ENCODE data around the gene LHX4. TPM values are rescaled to one million over a fixed set of nuclear protein-coding genes. Genes with fewer than 3 reads are reported as not detected.

The LHX4 gene
- total and polyA plus RNA-seq, 2 donors from 2014 or later = 0.37 TPM; not detected in 1

DNA sequence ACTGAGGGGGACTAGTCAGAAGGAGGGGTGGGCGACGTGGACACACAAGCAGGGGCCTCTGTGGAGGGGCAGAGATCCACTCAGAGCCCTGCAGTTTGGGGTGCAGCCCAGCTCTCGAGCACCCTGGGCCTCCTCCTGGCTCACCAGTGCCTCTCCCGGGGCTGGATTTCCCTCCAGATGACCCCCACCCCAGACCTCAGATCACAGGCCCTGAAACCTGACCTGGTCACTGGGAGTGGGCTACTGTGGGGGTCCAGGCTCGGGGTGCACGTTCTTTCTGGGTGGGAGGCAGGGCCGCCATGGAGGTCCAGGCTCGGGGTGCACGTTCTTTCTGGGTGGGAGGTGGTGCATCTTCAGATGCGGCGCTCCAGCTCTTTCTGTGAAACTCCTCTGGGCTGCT is 10.3 kb upstream of the LHX4 start:
- Histone ChIP-seq H3K27me3 (ENCODE audit: control insufficient read depth, insufficient read depth, low read length) (peaks cover 11% of the 10 kb centered on the region), H3K4me1 (ENCODE audit: control insufficient read depth in 2 of 3, insufficient read depth in 2 of 3, low read depth in 1 of 3, low read length in 3 of 3) (no peaks in the 10 kb centered on the region), H3K4me3 (ENCODE audit: low read length in 3 of 3) (no peak overlapping the region), H3K27ac (ENCODE audit: low read depth in 2 of 2, low read length in 2 of 2) (no peak overlapping the region), H3K36me3 (ENCODE audit: control insufficient read depth in 2 of 3, insufficient read depth in 3 of 3, low read length in 3 of 3) (no peaks in the 10 kb centered on the region), H3K9me3 (ENCODE audit: control insufficient read depth in 2 of 3, insufficient read depth in 1 of 3, low read length in 3 of 3) (no peaks in the 10 kb centered on the region), H3K9ac (ENCODE audit: low read length in 3 of 3) (no peak overlapping the region)
- TF ChIP-seq, protein P1, sequence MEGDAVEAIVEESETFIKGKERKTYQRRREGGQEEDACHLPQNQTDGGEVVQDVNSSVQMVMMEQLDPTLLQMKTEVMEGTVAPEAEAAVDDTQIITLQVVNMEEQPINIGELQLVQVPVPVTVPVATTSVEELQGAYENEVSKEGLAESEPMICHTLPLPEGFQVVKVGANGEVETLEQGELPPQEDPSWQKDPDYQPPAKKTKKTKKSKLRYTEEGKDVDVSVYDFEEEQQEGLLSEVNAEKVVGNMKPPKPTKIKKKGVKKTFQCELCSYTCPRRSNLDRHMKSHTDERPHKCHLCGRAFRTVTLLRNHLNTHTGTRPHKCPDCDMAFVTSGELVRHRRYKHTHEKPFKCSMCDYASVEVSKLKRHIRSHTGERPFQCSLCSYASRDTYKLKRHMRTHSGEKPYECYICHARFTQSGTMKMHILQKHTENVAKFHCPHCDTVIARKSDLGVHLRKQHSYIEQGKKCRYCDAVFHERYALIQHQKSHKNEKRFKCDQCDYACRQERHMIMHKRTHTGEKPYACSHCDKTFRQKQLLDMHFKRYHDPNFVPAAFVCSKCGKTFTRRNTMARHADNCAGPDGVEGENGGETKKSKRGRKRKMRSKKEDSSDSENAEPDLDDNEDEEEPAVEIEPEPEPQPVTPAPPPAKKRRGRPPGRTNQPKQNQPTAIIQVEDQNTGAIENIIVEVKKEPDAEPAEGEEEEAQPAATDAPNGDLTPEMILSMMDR (IDR thresholded peaks at IDR 0.05; ENCODE audit: borderline replicate concordance, extremely low read depth, insufficient read depth) = no peak
- DNase-seq (no peak), FAIRE-seq (no peak)
- intact Hi-C loops (cut with DNase I) = no loop called here

DNA sequence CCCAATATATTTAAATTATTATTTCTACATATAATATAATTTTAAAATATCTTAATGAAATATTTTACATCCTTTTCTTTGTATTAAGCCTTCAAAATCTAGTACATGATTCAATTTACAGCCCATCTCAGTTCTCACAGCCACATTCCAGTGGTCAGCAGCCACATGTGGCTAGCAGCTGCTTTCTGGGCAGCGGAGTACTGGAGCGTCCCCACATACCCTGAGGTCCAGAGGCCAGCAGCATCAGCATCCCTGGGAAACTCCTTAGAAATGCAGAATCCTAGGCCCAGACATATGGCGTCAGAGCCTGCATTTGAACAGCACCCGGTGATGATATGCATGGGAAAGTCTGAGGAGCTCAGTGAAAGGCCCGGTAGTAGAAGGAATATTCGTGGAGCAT is 8.6 kb upstream of the LHX4 start:
- FAIRE-seq (no peak), DNase-seq (no peak)
- Histone ChIP-seq H3K9me3 (ENCODE audit: control insufficient read depth in 2 of 3, insufficient read depth in 1 of 3, low read length in 3 of 3) (no peaks in the 10 kb centered on the region), H3K4me1 (ENCODE audit: control insufficient read depth in 2 of 3, insufficient read depth in 2 of 3, low read depth in 1 of 3, low read length in 3 of 3) (no peaks in the 10 kb centered on the region), H3K4me3 (ENCODE audit: low read length in 3 of 3) (no peak overlapping the region), H3K27me3 (ENCODE audit: control insufficient read depth, insufficient read depth, low read length) (peaks cover 21% of the 10 kb centered on the region), H3K36me3 (ENCODE audit: control insufficient read depth in 2 of 3, insufficient read depth in 3 of 3, low read length in 3 of 3) (no peaks in the 10 kb centered on the region), H3K9ac (ENCODE audit: low read length in 3 of 3) (no peak overlapping the region), H3K27ac (ENCODE audit: low read depth in 2 of 2, low read length in 2 of 2) (no peak overlapping the region)
- intact Hi-C loops (cut with DNase I) = no loop called here
- TF ChIP-seq, protein P1 (IDR thresholded peaks at IDR 0.05; ENCODE audit: borderline replicate concordance, extremely low read depth, insufficient read depth) = no peak

DNA sequence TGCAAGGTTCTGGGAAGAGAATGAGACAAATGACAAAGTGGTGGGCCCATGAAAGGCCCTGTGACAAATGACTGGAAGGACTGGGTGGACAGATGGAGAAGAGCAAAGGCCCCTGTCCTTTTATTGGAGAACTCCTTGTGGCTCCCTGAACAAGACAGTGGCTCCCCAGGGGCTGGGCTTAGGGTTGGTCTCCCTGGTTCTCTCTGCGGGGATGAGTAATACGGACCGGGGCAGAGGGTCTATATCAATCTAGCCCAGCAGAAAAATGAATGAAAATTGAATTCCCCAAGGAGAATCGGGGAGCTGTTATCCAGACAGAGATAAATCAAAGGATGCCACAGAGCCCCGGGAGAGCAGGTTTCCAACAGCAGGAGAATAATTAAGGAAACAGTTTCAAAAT is 5.2 kb upstream of the LHX4 start:
- intact Hi-C loops (cut with DNase I) = no loop called here
- FAIRE-seq (no peak), DNase-seq (no peak)
- no peaks in the 10 kb centered on the region for H3K9me3 ChIP-seq (ENCODE audit: control insufficient read depth in 2 of 3, insufficient read depth in 1 of 3, low read length in 3 of 3)
- no peak overlapping the region for H3K27ac ChIP-seq (ENCODE audit: low read depth in 2 of 2, low read length in 2 of 2)
- H3K27me3 ChIP-seq (ENCODE audit: control insufficient read depth, insufficient read depth, low read length) = peaks cover 45% of the 10 kb centered on the region
- no peak overlapping the region for H3K4me3 ChIP-seq (ENCODE audit: low read length in 3 of 3)
- H3K36me3 ChIP-seq (ENCODE audit: control insufficient read depth in 2 of 3, insufficient read depth in 3 of 3, low read length in 3 of 3) = no peaks in the 10 kb centered on the region
- peaks cover 0 to 8% (median 0%) of the 10 kb centered on the region in 3 donors for H3K4me1 ChIP-seq (ENCODE audit: control insufficient read depth in 2 of 3, insufficient read depth in 2 of 3, low read depth in 1 of 3, low read length in 3 of 3)
- TF ChIP-seq, protein P1 (IDR thresholded peaks at IDR 0.05; ENCODE audit: borderline replicate concordance, extremely low read depth, insufficient read depth) = no peak
- H3K9ac ChIP-seq (ENCODE audit: low read length in 3 of 3) = no peak overlapping the region

DNA sequence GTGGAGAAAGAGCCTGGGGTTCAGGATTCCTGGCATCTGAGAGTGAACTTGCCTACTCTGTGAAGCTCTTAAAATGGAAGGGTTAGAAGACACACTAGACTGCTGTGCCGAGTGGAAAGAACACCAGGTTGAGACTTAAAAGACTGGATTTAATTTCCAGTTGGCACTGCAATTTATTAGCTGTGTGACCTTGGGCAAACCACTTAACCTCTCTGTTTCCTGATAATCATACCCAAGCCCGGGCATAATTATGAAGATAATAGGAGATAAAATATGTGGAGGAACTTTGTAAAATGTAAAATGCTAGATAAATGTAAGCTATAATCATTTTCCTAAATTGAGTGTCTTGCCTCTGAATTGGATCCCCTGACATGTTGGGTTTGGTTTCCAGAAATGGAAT is 4.7 kb upstream of the LHX4 start:
- no peaks in the 10 kb centered on the region for H3K9me3 ChIP-seq (ENCODE audit: control insufficient read depth in 2 of 3, insufficient read depth in 1 of 3, low read length in 3 of 3)

More for the DNA sequence above, 4.7 kb upstream of the LHX4 start:
- H3K27me3 ChIP-seq (ENCODE audit: control insufficient read depth, insufficient read depth, low read length) = peaks cover 46% of the 10 kb centered on the region
- DNase-seq (no peak), FAIRE-seq (no peak)
- H3K27ac ChIP-seq (ENCODE audit: low read depth in 2 of 2, low read length in 2 of 2) = no peak overlapping the region
- H3K4me3 ChIP-seq (ENCODE audit: low read length in 3 of 3) = no peak overlapping the region
- H3K4me1 ChIP-seq (ENCODE audit: control insufficient read depth in 2 of 3, insufficient read depth in 2 of 3, low read depth in 1 of 3, low read length in 3 of 3) = peaks cover 0 to 9% (median 0%) of the 10 kb centered on the region in 3 donors
- no peaks in the 10 kb centered on the region for H3K36me3 ChIP-seq (ENCODE audit: control insufficient read depth in 2 of 3, insufficient read depth in 3 of 3, low read length in 3 of 3)
- intact Hi-C loops (cut with DNase I) = no loop called here
- TF ChIP-seq, protein P1 (IDR thresholded peaks at IDR 0.05; ENCODE audit: borderline replicate concordance, extremely low read depth, insufficient read depth) = no peak
- no peak overlapping the region for H3K9ac ChIP-seq (ENCODE audit: low read length in 3 of 3)
